ENCODE data around the gene ZNF143. TPM values are rescaled to one million over a fixed set of nuclear protein-coding genes. Genes with fewer than 3 reads are reported as not detected.

The ZNF143 gene
- total RNA-seq, 1 donor from 2014 or later: 30.3 TPM

GRCh38 chr11:9571763-9572115 is 110.9 kb downstream of the ZNF143 start:
- peaks cover 38% of the 10 kb centered on the region for H3K4me1 Mint-ChIP-seq (ENCODE audit: unreplicated experiment)
- DNase-seq (ENCODE audit: extremely low spot score, unreplicated experiment): no peak
- peak overlapping the region; percentile 83 for H3K4me3 Mint-ChIP-seq
- H3K9me3 Mint-ChIP-seq: no peaks in the 10 kb centered on the region
- TF ChIP-seq CTCF (conservative IDR thresholded peaks at IDR 0.05): no peak
- H3K27ac Mint-ChIP-seq: peak overlapping the region; percentile 99
- H3K27me3 Mint-ChIP-seq: no peaks in the 10 kb centered on the region
- H3K36me3 Mint-ChIP-seq: peaks cover 17% of the 10 kb centered on the region

- Mint-ChIP-seq H3K4me3 (peak within 1 kb of the TSS; percentile 94), H3K36me3 (peaks cover 27% of the 10 kb centered on the region), H3K4me1 (ENCODE audit: unreplicated experiment) (peaks cover 37% of the 10 kb centered on the region), H3K27ac (peak within 1 kb of the TSS; percentile 99), H3K9me3 (no peaks in the 10 kb centered on the region), H3K27me3 (no peaks in the 10 kb centered on the region)
- DNase-seq (ENCODE audit: extremely low spot score, unreplicated experiment): peak; percentile 99
- no peak for TF ChIP-seq CTCF (conservative IDR thresholded peaks at IDR 0.05)
These were observed 112.4 kb downstream of the ZNF143 start, which contains the start of gene WEE1 for GRCh38 chr11:9573052-9573774. Gene WEE1, plus strand, starts transcription at chr11:9573670. Its CDS starts 264 bp downstream, at chr11:9573934.

- no peaks in the 10 kb centered on the region for H3K9me3 Mint-ChIP-seq
- H3K36me3 Mint-ChIP-seq: peaks cover 33% of the 10 kb centered on the region
- H3K27ac Mint-ChIP-seq: peak overlapping the region; percentile 90
- H3K4me1 Mint-ChIP-seq (ENCODE audit: unreplicated experiment): peaks cover 35% of the 10 kb centered on the region
- H3K4me3 Mint-ChIP-seq: peak overlapping the region; percentile 94
- TF ChIP-seq CTCF (conservative IDR thresholded peaks at IDR 0.05): no peak
- no peaks in the 10 kb centered on the region for H3K27me3 Mint-ChIP-seq
- no peak for DNase-seq (ENCODE audit: extremely low spot score, unreplicated experiment)
These were observed 113.2 kb downstream of the ZNF143 start for GRCh38 chr11:9573775-9574621.

GRCh38 chr11:9574622-9575259 is 113.9 kb downstream of the ZNF143 start:
- peak overlapping the region; percentile 94 for H3K4me3 Mint-ChIP-seq
- no peaks in the 10 kb centered on the region for H3K27me3 Mint-ChIP-seq
- H3K4me1 Mint-ChIP-seq (ENCODE audit: unreplicated experiment): peaks cover 28% of the 10 kb centered on the region
- peak overlapping the region; percentile 90 for H3K27ac Mint-ChIP-seq
- H3K9me3 Mint-ChIP-seq: no peaks in the 10 kb centered on the region
- DNase-seq (ENCODE audit: extremely low spot score, unreplicated experiment): no peak
- TF ChIP-seq CTCF (conservative IDR thresholded peaks at IDR 0.05): no peak
- peaks cover 39% of the 10 kb centered on the region for H3K36me3 Mint-ChIP-seq

GRCh38 chr11:9575260-9576240 is 114.7 kb downstream of the ZNF143 start:
- peaks cover 25% of the 10 kb centered on the region for H3K4me1 Mint-ChIP-seq (ENCODE audit: unreplicated experiment)
- no peak for DNase-seq (ENCODE audit: extremely low spot score, unreplicated experiment)
- no peak for TF ChIP-seq CTCF (conservative IDR thresholded peaks at IDR 0.05)

More at GRCh38 chr11:9575260-9576240, 114.7 kb downstream of the ZNF143 start:
- Mint-ChIP-seq H3K4me3 (peak overlapping the region; percentile 94), H3K36me3 (peaks cover 40% of the 10 kb centered on the region), H3K9me3 (no peaks in the 10 kb centered on the region), H3K27me3 (no peaks in the 10 kb centered on the region), H3K27ac (peak overlapping the region; percentile 90)

Measured in type B pancreatic cell (in vitro differentiated cells).